ENCODE data around the gene GNB1. TPM values are rescaled to one million over a fixed set of nuclear protein-coding genes. Genes with fewer than 3 reads are reported as not detected.
A peak's percentile ranks its signal among the peaks of the same experiment; 100 is the strongest.
"Not testable (repeated sequence)": the region's sequence is repeated elsewhere in the genome, so short reads cannot be mapped to it uniquely, and the experiment has no call there.

The GNB1 gene
- total and polyA plus RNA-seq, 7 donors = 32.3 to 100 (median 70.1) TPM

- intact Hi-C loops (cut with DNase I) = loop anchor here in 1 of 2 donors (1.0 kb wide), 1 partner anchor 153 kb away; no protein-coding TSS in a partner anchor
- peak; percentile 72 for TF ChIP-seq CTCF (IDR thresholded peaks at IDR 0.05)
- H3K4me1 ChIP-seq = peaks cover 4% of the 10 kb centered on the region
- no peak overlapping the region for H3K27ac ChIP-seq
- peaks cover 0 to 51% of the 10 kb centered on the region in 2 donors for H3K36me3 ChIP-seq (ENCODE audit: insufficient read depth in 1 of 2, low read depth in 1 of 2)
- WGBS, 3 donors = 47 to 57% (median 52%) methylated on average over 28 to 37 of the region's 37 CpGs
- peak; percentile 56 to 86 for DNase-seq
- H3K27me3 ChIP-seq (ENCODE audit: insufficient read depth in 3 of 3, low read length in 2 of 3) = no peaks in the 10 kb centered on the region
- peak; percentile 88 to 95 (median 92) for ATAC-seq
- no peaks in the 10 kb centered on the region for H3K9me3 ChIP-seq
- no peak overlapping the region for H3K4me3 ChIP-seq
Measured at GRCh38 chr1:1752636-1753606, 138.0 kb downstream of the GNB1 start.

GRCh38 chr1:1752190-1752589, 138.7 kb downstream of the GNB1 start:
- no peak for TF ChIP-seq CTCF (IDR thresholded peaks at IDR 0.05)
- DNase-seq (no peak), ATAC-seq (no peak)
- peaks cover 3% of the 10 kb centered on the region for H3K4me1 ChIP-seq
- intact Hi-C loops (cut with DNase I) = no loop called here
- H3K9me3 ChIP-seq = no peaks in the 10 kb centered on the region
- no peaks in the 10 kb centered on the region for H3K27me3 ChIP-seq (ENCODE audit: insufficient read depth in 3 of 3, low read length in 2 of 3)
- 67 to 78% (median 69%) methylated on average over 11 of the region's 11 CpGs for WGBS, 3 donors
- peaks cover 0 to 51% of the 10 kb centered on the region in 2 donors for H3K36me3 ChIP-seq (ENCODE audit: insufficient read depth in 1 of 2, low read depth in 1 of 2)
- H3K4me3 ChIP-seq = no peak overlapping the region
- no peak overlapping the region for H3K27ac ChIP-seq

- intact Hi-C loops (cut with DNase I) = loop anchor here in 1 of 2 donors (10.0 kb wide), 1 partner anchor 55 kb away; the partner anchor contains the start of gene SLC35E2B
- H3K36me3 ChIP-seq (ENCODE audit: insufficient read depth in 1 of 2, low read depth in 1 of 2) = peaks cover 0 to 28% of the 10 kb centered on the region in 2 donors
- H3K4me3 ChIP-seq; H3K27me3 ChIP-seq (ENCODE audit: insufficient read depth in 3 of 3, low read length in 2 of 3); H3K27ac ChIP-seq; DNase-seq; H3K4me1 ChIP-seq; ATAC-seq; H3K9me3 ChIP-seq: not testable (repeated sequence)
- WGBS, 3 donors = 78 to 90% (median 84%) methylated on average over 5 to 8 of the region's 9 CpGs
Measured at GRCh38 chr1:1749941-1750340, 140.9 kb downstream of the GNB1 start.

DNA sequence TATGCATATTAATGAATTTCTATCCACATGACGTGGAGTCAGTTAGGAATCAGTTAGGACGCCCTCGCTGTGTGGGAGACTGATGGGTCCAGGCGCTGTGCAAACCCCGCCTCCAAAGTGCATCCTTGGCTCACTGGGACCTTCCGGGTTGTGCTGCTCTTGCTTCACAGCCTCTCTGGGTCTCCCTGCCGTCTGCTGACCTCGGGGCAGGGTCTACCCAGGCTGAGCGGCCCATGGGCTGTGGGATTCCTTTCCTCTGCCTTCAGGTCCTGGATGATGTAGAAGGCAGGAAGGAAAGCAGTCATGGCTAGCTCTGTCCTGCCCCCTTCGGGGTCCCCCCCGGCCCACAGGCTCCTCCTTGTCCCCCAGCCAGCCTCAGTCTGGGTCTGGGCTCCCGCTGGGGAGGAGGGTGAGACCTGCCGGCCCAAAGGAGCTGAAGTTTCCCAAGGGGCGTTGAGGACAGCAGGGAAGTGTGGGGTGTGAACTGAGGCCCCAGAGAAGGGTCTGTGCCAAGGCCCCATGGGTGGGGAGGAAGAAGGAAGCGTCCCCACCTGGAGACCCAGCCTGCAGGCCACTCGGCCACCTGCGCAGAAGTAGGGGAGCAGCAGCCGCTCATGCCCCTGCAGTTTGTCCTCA, 142.1 kb downstream of the GNB1 start:
- intact Hi-C loops (cut with DNase I) = loop anchor here in 1 of 2 donors (10.0 kb wide), 1 partner anchor 54 kb away; the partner anchor contains the start of gene SLC35E2B
- Histone ChIP-seq H3K4me3 (no peak overlapping the region), H3K27ac (no peak overlapping the region), H3K27me3 (ENCODE audit: insufficient read depth in 3 of 3, low read length in 2 of 3) (no peaks in the 10 kb centered on the region), H3K4me1 (peaks cover 2% of the 10 kb centered on the region), H3K36me3 (ENCODE audit: insufficient read depth in 1 of 2, low read depth in 1 of 2) (peaks cover 0 to 17% of the 10 kb centered on the region in 2 donors), H3K9me3 (no peaks in the 10 kb centered on the region)
- no peak for ATAC-seq
- no peak for TF ChIP-seq CTCF (IDR thresholded peaks at IDR 0.05)
- 76 to 78% (median 77%) methylated on average over 18 of the region's 18 CpGs for WGBS, 3 donors
- no peak for DNase-seq

DNA sequence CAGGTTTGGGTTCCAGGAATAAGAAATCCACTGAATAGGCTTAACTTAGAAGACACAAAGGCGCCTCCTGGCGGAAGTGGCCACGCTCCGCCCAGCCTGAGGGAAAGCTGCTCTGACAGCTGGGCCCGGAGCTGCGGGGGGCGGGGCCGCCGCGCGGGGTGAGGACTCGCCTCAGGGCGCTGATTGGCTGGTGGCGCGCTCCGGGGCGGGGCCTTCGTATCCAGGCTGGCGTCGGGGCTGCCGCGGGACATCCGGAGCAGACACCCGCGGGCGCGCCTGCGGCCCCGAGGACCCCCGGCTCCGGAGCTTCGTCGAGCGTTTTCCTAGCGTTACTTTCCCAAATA, 144.3 kb downstream of the GNB1 start:
- no CpG with 5 or more reads among the region's 35 CpGs for WGBS, 3 donors
- ATAC-seq = peak; percentile 90 to 94 (median 92)
- intact Hi-C loops (cut with DNase I) = loop anchor here in 1 of 2 donors (10.0 kb wide), 1 partner anchor 52 kb away; the partner anchor contains the start of gene SLC35E2B
- H3K4me3 ChIP-seq = peak overlapping the region; percentile 59
- peak overlapping the region; percentile 80 for H3K27ac ChIP-seq
- DNase-seq; H3K9me3 ChIP-seq; H3K4me1 ChIP-seq; H3K36me3 ChIP-seq (ENCODE audit: insufficient read depth in 1 of 2, low read depth in 1 of 2); H3K27me3 ChIP-seq (ENCODE audit: insufficient read depth in 3 of 3, low read length in 2 of 3): not testable (repeated sequence)

GRCh38 chr1:1745651-1746565, 145.0 kb downstream of the GNB1 start:
- peak; percentile 88 to 95 (median 90) for ATAC-seq
- Histone ChIP-seq H3K4me3 (peak overlapping the region; percentile 59), H3K27ac (peak overlapping the region; percentile 80)
- intact Hi-C loops (cut with DNase I) = loop anchor here in 1 of 2 donors (10.0 kb wide), 1 partner anchor 51 kb away; the partner anchor contains the start of gene SLC35E2B
- 0 to 1% (median 0%) methylated on average over 17 to 78 of the region's 101 CpGs for WGBS, 3 donors
- not testable (repeated sequence) for H3K27me3 ChIP-seq (ENCODE audit: insufficient read depth in 3 of 3, low read length in 2 of 3); H3K9me3 ChIP-seq; H3K36me3 ChIP-seq (ENCODE audit: insufficient read depth in 1 of 2, low read depth in 1 of 2); H3K4me1 ChIP-seq
- peak; percentile 90 to 95 for DNase-seq

GRCh38 chr1:1742529-1742928, 148.4 kb downstream of the GNB1 start:
- intact Hi-C loops (cut with DNase I) = loop anchor here in 1 of 2 donors (10.0 kb wide), 1 partner anchor 48 kb away; the partner anchor contains the start of gene SLC35E2B
- not testable (repeated sequence) for H3K27ac ChIP-seq; H3K4me1 ChIP-seq; DNase-seq; H3K4me3 ChIP-seq; ATAC-seq; H3K36me3 ChIP-seq (ENCODE audit: insufficient read depth in 1 of 2, low read depth in 1 of 2); H3K27me3 ChIP-seq (ENCODE audit: insufficient read depth in 3 of 3, low read length in 2 of 3); H3K9me3 ChIP-seq
- WGBS, 3 donors = 81 to 86% (median 85%) methylated on average over 11 of the region's 11 CpGs
